Endothelial cell of umbilical vein (primary cell): ENCODE data around the gene CFAP61. TPM values are rescaled to one million over a fixed set of nuclear protein-coding genes. Genes with fewer than 3 reads are reported as not detected.

Experiments
- BruUV-seq: library from RNA; stranded (reverse); fragments of 400-500 nt; replicated peaks from 2 replicates; lab custom pipeline; 2021; lab: Mats Ljungman, UMichigan
- CTCF ChIA-PET: fragments of 300-600, 350-600 bp; sonication (Branson Sonifier 250); formaldehyde crosslinking; loops from one replicate; lab custom pipeline; 2021; ENCODE audit warnings: antibody characterized with exemption, inconsistent platforms; lab: Charles Lee
- POLR2A ChIA-PET: fragments of 300-600, 350-600 bp; sonication (Branson Sonifier 250); formaldehyde crosslinking; loops from one replicate; lab custom pipeline; 2021; ENCODE audit warnings: antibody characterized with exemption, inconsistent platforms; lab: Charles Lee
- DNase-seq: peaks from one replicate; pipeline ENCODE4 v3.0.0-alpha.2; 2011; ENCODE audit warnings: low read depth, low spot score
- FAIRE-seq: peaks from 2 replicates; lab custom pipeline; 2011; peaks lifted over from hg19 to GRCh38; lab: Jason Lieb, UNC
- H2AFZ ChIP-seq: 2 replicates; pipeline ENCODE4 v1.6.0; 2012; ENCODE audit warnings: low read depth, low read length, control low read depth, inconsistent platforms
- H3K27ac ChIP-seq: 2 replicates; pipeline ENCODE4 v1.5.1; 2011; ENCODE audit warnings: low read depth, mild to moderate bottlenecking, control low read depth, low read length, moderate library complexity; ENCODE audit not compliant: insufficient read depth
- H3K27me3 ChIP-seq, 2 experiments: 2 replicates each; pipeline versions ENCODE4 v1.6.0 to v1.6.1; 2011; ENCODE audit warnings: low read length in 2 of 2, mixed read lengths in 1 of 2; ENCODE audit not compliant: control insufficient read depth in 2 of 2, insufficient read depth in 2 of 2
- H3K36me3 ChIP-seq, 2 experiments: 2 replicates in 1 of 2; 3 replicates in 1 of 2; pipeline ENCODE4 v1.5.1; 2011; ENCODE audit warnings: low read length in 2 of 2, mild to moderate bottlenecking in 1 of 2, moderate library complexity in 1 of 2; ENCODE audit not compliant: control insufficient read depth in 2 of 2, insufficient read depth in 2 of 2; ENCODE audit errors: extremely low read depth in 1 of 2
- H3K4me1 ChIP-seq: 3 replicates; pipeline ENCODE4 v1.5.1; 2011; ENCODE audit warnings: mild to moderate bottlenecking, low read length; ENCODE audit not compliant: control insufficient read depth, insufficient read depth; ENCODE audit errors: extremely low read depth
- H3K4me2 ChIP-seq: 2 replicates; pipeline ENCODE4 v1.6.1; 2011; ENCODE audit warnings: low read length, control low read depth, mixed read lengths; ENCODE audit not compliant: insufficient read depth
- H3K4me3 ChIP-seq, 3 experiments: fragments of 200-600 bp in 1 of 3; sonication (generic), shearing (Covaris generic) in 1 of 3; replicated peaks in 1 of 3; 2 replicates each; pipeline ENCODE4 v1.5.1; 2011 to 2016; ENCODE audit warnings: control low read depth in 3 of 3, low read length in 3 of 3, mild to moderate bottlenecking in 2 of 3, inconsistent platforms in 1 of 3, low read depth in 1 of 3, moderate library complexity in 1 of 3; ENCODE audit not compliant: insufficient read depth in 1 of 3
- H3K79me2 ChIP-seq: 2 replicates; pipeline ENCODE4 v1.6.0; 2012; ENCODE audit warnings: low read length, inconsistent platforms; ENCODE audit not compliant: control insufficient read depth, insufficient read depth
- H3K9ac ChIP-seq: replicated peaks from 2 replicates; pipeline ENCODE3; 2011; ENCODE audit warnings: low read length, control low read depth; ENCODE audit not compliant: insufficient read depth; ENCODE audit errors: extremely low read depth
- H3K9me1 ChIP-seq: replicated peaks from 3 replicates; pipeline ENCODE4 v1.6.0; 2011; ENCODE audit warnings: mild to moderate bottlenecking, low read length; ENCODE audit not compliant: control insufficient read depth, insufficient read depth; ENCODE audit errors: extremely low read depth
- H3K9me3 ChIP-seq: replicated peaks from 2 replicates; pipeline ENCODE4 v1.5.1; 2012; ENCODE audit warnings: low read length, inconsistent platforms; ENCODE audit not compliant: control insufficient read depth, insufficient read depth
- H4K20me1 ChIP-seq: replicated peaks from 2 replicates; pipeline ENCODE3; 2011; ENCODE audit warnings: mild to moderate bottlenecking, low read length; ENCODE audit not compliant: control insufficient read depth, insufficient read depth; ENCODE audit errors: extremely low read depth
- EZH2 ChIP-seq: IDR thresholded peaks from 2 replicates; pipeline ENCODE4 v1.6.1; 2012; ENCODE audit warnings: borderline replicate concordance, low read depth, mild to moderate bottlenecking, moderate library complexity, low read length, inconsistent platforms; ENCODE audit not compliant: severe bottlenecking
- FOS ChIP-seq: IDR thresholded peaks from 2 replicates; pipeline ENCODE4 v1.6.1; 2011; ENCODE audit warnings: mild to moderate bottlenecking, low read length, moderate library complexity, borderline replicate concordance; ENCODE audit not compliant: insufficient read depth
- GATA2 ChIP-seq: IDR thresholded peaks from 2 replicates; pipeline ENCODE4 v1.7.0; 2011; ENCODE audit warnings: low read depth, mild to moderate bottlenecking, moderate library complexity, mixed read lengths, low read length; ENCODE audit not compliant: insufficient read length, insufficient read depth
- JUN ChIP-seq: IDR thresholded peaks from 2 replicates; pipeline ENCODE4 v1.6.1; 2011; ENCODE audit warnings: borderline replicate concordance, low read depth; ENCODE audit not compliant: insufficient read length, insufficient read depth
- MYC ChIP-seq: IDR thresholded peaks from one replicate; pipeline ENCODE4 v1.6.1; 2011; ENCODE audit warnings: mild to moderate bottlenecking, low read depth, low read length
- POLR2A ChIP-seq: IDR thresholded peaks from 2 replicates; pipeline ENCODE4 v1.6.1; 2012; ENCODE audit warnings: low read depth, mild to moderate bottlenecking, control low read depth, low read length
- POLR2AphosphoS5 ChIP-seq: IDR thresholded peaks from 2 replicates; pipeline ENCODE4 v1.6.1; 2012; ENCODE audit warnings: low read depth, mild to moderate bottlenecking, control low read depth, low read length, moderate library complexity; ENCODE audit not compliant: insufficient read depth
- dilution Hi-C: fragments of 300-500 bp; cut with MboI; formaldehyde crosslinking; loops from one replicate; pipeline ENCODE4 v1.15.0; 2019; ENCODE audit warnings: low sequenced_read_pairs; ENCODE audit not compliant: extremely low pct_ligation_motif_present
- intact Hi-C: fragments of 100-400 bp; cut with micrococcal nuclease; formaldehyde crosslinking; loops from one replicate; pipeline ENCODE4 v1.10.0; 2022
- polyA plus RNA-seq, 4 experiments: library from polyadenylated mRNA; depleted of rRNA in 3 of 4; stranded (reverse) in 3 of 4; unstranded in 1 of 4; fragments of >200 nt; gene quantifications; 2 replicates each; pipeline versions ENCODE4 v1.2.1 to v1.2.3, GENCODE V29; 2011 to 2012; ENCODE audit warnings: missing spikeins in 1 of 4
- total RNA-seq: library from RNA; stranded (reverse); gene quantifications from 2 replicates; pipeline ENCODE4 v1.2.3, GENCODE V29; 2021
- TF ChIP-seq, protein P1 (sequence below): IDR thresholded peaks from 2 replicates; pipeline ENCODE4 v1.6.1; 2011; ENCODE audit not compliant: insufficient read depth, insufficient read length
- TF ChIP-seq, protein P2 (sequence below), 2 donors: IDR thresholded peaks; 1 replicate in 1 of 2; 2 replicates in 1 of 2; pipeline ENCODE4 v1.5.1; 2011; ENCODE audit warnings: low read length in 2 of 2, mild to moderate bottlenecking in 2 of 2, moderate library complexity in 2 of 2, control low read depth in 1 of 2, inconsistent platforms in 1 of 2, low read depth in 1 of 2; ENCODE audit not compliant: insufficient read depth in 1 of 2; ENCODE audit errors: extremely low read depth in 1 of 2

CFAP61 gene
- total and polyA plus RNA-seq, 2 donors (not counting 3 experiments of a cell fraction or from before 2014, with no cell fraction given), result not detected

DNA sequence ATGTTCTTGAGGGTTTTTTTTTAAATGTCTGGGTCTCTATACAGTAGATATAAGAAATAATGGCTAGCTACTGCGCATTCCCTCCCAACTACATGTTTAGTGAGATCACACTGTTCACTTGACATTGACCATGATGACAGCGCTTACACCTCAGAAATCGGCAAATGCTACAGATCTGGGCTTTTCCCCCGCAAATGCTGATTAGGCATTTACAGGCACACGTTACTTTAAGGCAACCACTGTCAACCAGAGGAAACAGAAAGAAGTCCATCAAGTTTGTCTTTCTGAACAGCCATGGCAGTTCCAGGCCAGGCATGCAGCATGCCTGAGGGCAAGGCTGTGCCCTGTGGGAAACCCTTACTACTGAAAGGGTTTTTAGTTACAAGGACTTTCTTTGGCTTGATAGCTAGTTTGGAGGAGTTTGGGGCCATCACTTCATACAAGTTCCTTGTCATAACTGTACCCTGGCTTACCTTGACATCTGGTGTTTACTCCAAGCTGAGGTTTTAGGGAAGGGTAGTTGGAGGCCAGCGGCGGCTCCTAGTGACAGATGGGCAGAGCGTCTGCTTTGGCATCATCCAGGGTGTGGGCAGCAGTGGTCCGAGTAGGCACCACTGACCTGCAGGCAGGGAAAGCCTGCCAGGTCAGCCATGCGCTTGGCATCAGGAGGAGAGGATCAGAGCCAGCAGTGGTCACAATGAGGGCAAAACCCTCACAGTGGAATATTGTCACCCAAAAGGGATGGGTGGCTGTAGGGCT is 43.0 kb downstream of the CFAP61 start:
- Histone ChIP-seq H3K27me3 (peaks cover 0 to 2% of the 10 kb centered on the region in 2 experiments), H3K4me3 (no peak overlapping the region), H2AFZ (no peak overlapping the region), H3K9me1 (no peaks in the 10 kb centered on the region), H3K4me1 (no peaks in the 10 kb centered on the region), H3K36me3 (no peaks in the 10 kb centered on the region), H3K9me3 (no peaks in the 10 kb centered on the region), H3K4me2 (no peak overlapping the region), H4K20me1 (no peaks in the 10 kb centered on the region), H3K79me2 (no peaks in the 10 kb centered on the region), H3K9ac (no peak overlapping the region), H3K27ac (no peak overlapping the region)
- CTCF ChIA-PET, result no interaction called here
- FAIRE-seq, result no peak
- no peak for DNase-seq
- BruUV-seq, result no TSS peak
- dilution Hi-C loops (no loop called here), intact Hi-C loops (loop anchor here (10.0 kb wide), 1 partner anchor 70 kb away; no protein-coding TSS in a partner anchor)
- TF ChIP-seq EZH2 (no peak), POLR2AphosphoS5 (no peak), JUN (no peak), GATA2 (no peak), POLR2A (no peak), FOS (no peak), MYC (no peak)
- TF ChIP-seq, protein P1, sequence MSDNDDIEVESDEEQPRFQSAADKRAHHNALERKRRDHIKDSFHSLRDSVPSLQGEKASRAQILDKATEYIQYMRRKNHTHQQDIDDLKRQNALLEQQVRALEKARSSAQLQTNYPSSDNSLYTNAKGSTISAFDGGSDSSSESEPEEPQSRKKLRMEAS, result no peak
- TF ChIP-seq, protein P2, sequence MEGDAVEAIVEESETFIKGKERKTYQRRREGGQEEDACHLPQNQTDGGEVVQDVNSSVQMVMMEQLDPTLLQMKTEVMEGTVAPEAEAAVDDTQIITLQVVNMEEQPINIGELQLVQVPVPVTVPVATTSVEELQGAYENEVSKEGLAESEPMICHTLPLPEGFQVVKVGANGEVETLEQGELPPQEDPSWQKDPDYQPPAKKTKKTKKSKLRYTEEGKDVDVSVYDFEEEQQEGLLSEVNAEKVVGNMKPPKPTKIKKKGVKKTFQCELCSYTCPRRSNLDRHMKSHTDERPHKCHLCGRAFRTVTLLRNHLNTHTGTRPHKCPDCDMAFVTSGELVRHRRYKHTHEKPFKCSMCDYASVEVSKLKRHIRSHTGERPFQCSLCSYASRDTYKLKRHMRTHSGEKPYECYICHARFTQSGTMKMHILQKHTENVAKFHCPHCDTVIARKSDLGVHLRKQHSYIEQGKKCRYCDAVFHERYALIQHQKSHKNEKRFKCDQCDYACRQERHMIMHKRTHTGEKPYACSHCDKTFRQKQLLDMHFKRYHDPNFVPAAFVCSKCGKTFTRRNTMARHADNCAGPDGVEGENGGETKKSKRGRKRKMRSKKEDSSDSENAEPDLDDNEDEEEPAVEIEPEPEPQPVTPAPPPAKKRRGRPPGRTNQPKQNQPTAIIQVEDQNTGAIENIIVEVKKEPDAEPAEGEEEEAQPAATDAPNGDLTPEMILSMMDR (IDR thresholded peaks at IDR 0.05; ENCODE audit: extremely low read depth in 1 of 2, insufficient read depth in 1 of 2, low read depth in 1 of 2, low read length in 2 of 2), result no peak
- POLR2A ChIA-PET, result no interaction called here
